Inflammatory macrophage (primary cell): ENCODE measurements around the gene EXOSC6.
"Not testable (repeated sequence)": the region's sequence is repeated elsewhere in the genome, so short reads cannot be mapped to it uniquely, and the experiment has no call there.

ENCODE experiments used
- DNase-seq, 2 donors: peaks; one replicate each; pipeline ENCODE4 v3.0.0-alpha.2; 2020 to 2022

EXOSC6 gene

GRCh38 chr16:70198230-70198629, 53.5 kb downstream of the EXOSC6 start:
- not testable (repeated sequence) for DNase-seq

GRCh38 chr16:70197611-70198010, 54.1 kb downstream of the EXOSC6 start:
- DNase-seq, result not testable (repeated sequence)
